Cardiac septum (tissue), 1 donor: Measurements from ENCODE around the gene MKKS. TPM values are rescaled to one million over a fixed set of nuclear protein-coding genes. Genes with fewer than 3 reads are reported as not detected.

Experiments used
- DNase-seq: peaks from one replicate; pipeline ENCODE4 v3.0.0-alpha.2; 2020; ENCODE audit warnings: low spot score
- intact Hi-C: fragments of 100-400 bp; cut with DNase I; formaldehyde crosslinking; loops from one replicate; pipeline ENCODE4 v1.14.0; 2022
- long read RNA-seq: library from polyadenylated mRNA; unstranded; transcript quantifications from one replicate; pipeline ENCODE4 v2.0.0, GENCODE V29; 2021
- total RNA-seq: library from RNA; stranded (reverse); fragmentation: NEBNext Ultra II Directional; extraction: Animal tissue kit (Norgen Biotek cat#: 25700); gene quantifications from one replicate; pipeline ENCODE4 v1.2.1, GENCODE V29; 2021
- donor health status: DM: no; HTN: no; CAD: no.

Gene MKKS
- total RNA-seq, result 15.9 TPM
- long read RNA-seq, full-length matches to known transcripts, result 60 of 94 reads
- long read RNA-seq, partial matches to known transcripts, result 26 of 94 reads
- long read RNA-seq, other reads (novel, unspliced or antisense), result 8 of 94 reads

- intact Hi-C loops, result loop anchor here (5.0 to 10.0 kb wide), 2 partner anchors 342 to 841 kb away; no protein-coding TSS in a partner anchor
- peak; percentile 94 for DNase-seq
These were observed at the start of gene MKKS for GRCh38 chr20:10433623-10434466. TSS of gene MKKS (minus strand) at chr20:10434222. CDS start at chr20:10413514, 20,708 bp downstream.

- intact Hi-C loops, result no loop called here
- no peak for DNase-seq
These were observed 49.7 kb upstream of the MKKS start for GRCh38 chr20:10483691-10484090.

GRCh38 chr20:10481676-10482075 is 47.7 kb upstream of the MKKS start:
- intact Hi-C loops, result no loop called here
- DNase-seq, result no peak

DNA sequence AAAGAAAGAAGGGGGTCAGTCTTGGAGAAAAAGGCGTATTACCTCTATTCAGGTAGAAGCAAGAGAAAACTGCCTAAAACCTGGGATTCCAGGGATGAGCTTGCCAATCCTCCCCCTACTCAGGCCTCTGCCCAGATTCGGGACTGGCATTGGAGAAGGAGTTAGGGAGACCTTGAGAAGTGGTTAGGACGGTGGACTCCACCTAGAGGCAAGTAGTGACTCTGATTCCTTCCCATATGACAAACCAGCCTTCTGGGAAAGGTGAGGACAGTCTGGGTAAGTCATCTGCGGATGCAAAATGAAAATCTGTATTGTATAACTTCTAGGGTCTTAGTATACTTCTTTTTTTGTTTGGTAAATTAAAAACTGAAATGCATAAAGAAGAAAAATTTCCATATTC is 44.9 kb upstream of the MKKS start:
- intact Hi-C loops, result loop anchor here (10.0 kb wide), 1 partner anchor 186 kb away; no protein-coding TSS in a partner anchor
- no peak for DNase-seq

GRCh38 chr20:10478205-10478604 is 44.2 kb upstream of the MKKS start:
- intact Hi-C loops, result loop anchor here (10.0 kb wide), 1 partner anchor 187 kb away; no protein-coding TSS in a partner anchor
- no peak for DNase-seq

DNA sequence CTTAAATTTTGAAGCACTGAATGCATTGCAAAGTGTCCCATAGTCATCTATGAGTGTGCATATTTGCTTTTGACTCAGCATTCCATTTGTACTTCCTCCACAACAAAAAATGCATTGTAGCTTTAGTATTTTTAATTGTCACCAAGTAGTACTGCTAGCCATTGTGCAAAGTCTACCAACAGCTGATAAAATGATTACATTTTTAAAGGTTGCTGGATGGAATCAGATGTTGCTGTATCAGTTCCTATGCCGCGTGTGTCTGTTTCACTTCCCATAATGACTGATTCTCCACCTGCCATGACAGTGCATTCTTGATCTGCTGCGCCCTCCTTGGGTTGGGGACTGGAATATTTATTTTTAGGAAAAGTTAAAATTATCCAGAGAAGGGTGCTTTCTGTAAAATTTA is 42.3 kb upstream of the MKKS start:
- no peak for DNase-seq
- intact Hi-C loops, result loop anchor here (10.0 kb wide), 1 partner anchor 188 kb away; no protein-coding TSS in a partner anchor

DNA sequence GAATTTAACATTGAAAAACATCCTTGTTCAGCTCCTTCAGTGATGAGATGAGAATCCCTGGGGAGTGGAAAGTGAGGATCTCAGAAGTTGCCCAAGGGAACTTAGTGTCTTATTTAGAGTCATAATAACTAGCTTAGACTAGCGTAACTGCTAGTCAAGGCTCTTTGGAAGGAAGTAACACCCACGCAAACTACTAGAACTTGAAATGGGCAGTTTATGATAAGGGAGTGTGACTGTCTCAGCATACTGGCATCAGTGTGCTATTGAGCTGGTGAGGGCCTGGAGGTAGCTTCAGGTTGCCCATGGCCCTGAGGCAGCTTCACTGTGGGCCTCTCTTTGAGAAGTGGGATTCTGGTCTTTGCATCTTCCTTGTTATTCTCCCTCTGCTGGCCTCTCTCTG is 41.2 kb upstream of the MKKS start:
- intact Hi-C loops, result loop anchor here (10.0 kb wide), 1 partner anchor 190 kb away; no protein-coding TSS in a partner anchor

DNA sequence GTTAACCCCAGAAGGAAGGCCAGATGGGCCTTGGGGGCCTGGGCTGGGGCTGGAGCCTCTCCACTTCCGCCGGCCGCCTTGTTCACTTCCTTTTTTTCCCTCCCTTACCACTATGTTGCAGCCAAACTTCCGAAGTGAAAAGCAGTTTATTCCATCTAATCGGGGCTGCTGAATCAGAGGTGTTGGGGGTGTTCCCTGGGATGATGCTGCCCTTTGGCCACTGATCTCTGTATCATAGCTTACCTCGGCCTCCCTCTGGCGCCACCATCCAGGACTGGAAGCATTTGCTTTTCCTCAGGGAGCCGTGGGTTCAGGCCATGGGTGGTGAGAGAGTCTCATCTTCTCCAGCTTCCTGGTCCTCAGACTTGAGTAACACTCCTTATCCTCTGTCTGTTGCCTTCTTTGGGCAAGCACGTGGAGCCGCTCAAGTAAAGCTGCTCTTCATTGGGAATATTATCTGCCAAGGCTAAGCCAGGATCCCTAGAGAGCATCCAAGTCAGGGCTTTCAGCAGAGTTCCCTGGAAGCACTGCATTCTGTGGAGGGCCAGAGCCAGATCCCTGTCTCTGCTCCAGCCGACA is 40.7 kb upstream of the MKKS start:
- DNase-seq, result peak; percentile 81
- intact Hi-C loops, result loop anchor here (10.0 kb wide), 1 partner anchor 190 kb away; no protein-coding TSS in a partner anchor

More for the DNA sequence above, 41.2 kb upstream of the MKKS start:
- DNase-seq, result no peak

- intact Hi-C loops, result loop anchor here (10.0 kb wide), 1 partner anchor 192 kb away; no protein-coding TSS in a partner anchor
- no peak for DNase-seq
These were observed 38.8 kb upstream of the MKKS start for GRCh38 chr20:10472871-10473270.

- no peak for DNase-seq
- intact Hi-C loops, result loop anchor here (10.0 kb wide), 1 partner anchor 195 kb away; no protein-coding TSS in a partner anchor
These were observed 36.3 kb upstream of the MKKS start for GRCh38 chr20:10470276-10470675.

GRCh38 chr20:10469599-10469998 is 35.6 kb upstream of the MKKS start:
- DNase-seq, result no peak

DNA sequence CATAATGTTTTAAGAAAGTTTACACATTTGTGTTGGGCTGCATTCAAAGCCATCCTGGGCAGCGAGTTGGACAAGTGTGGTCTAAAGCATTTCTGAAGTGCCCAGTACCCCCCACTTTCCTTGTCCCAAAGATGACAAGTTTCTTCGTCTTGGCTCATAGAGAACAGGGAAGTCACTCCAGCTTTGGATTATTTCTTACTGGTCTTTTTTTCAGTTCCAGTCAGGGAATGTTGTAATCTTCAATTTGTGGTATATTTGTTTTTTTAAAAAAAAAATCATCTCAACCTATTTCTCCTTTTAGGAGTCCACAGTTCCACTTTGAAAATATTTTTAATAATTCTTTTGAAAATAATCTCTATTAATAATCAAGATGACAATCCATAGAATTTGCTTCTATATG is 35.0 kb upstream of the MKKS start:
- intact Hi-C loops, result loop anchor here (2.0 to 5.0 kb wide), 3 partner anchors 78 to 1076 kb away; no protein-coding TSS in a partner anchor
- DNase-seq, result no peak

More at GRCh38 chr20:10469599-10469998, 35.6 kb upstream of the MKKS start:
- intact Hi-C loops, result loop anchor here (2.0 to 5.0 kb wide), 3 partner anchors 78 to 1075 kb away; no protein-coding TSS in a partner anchor

DNA sequence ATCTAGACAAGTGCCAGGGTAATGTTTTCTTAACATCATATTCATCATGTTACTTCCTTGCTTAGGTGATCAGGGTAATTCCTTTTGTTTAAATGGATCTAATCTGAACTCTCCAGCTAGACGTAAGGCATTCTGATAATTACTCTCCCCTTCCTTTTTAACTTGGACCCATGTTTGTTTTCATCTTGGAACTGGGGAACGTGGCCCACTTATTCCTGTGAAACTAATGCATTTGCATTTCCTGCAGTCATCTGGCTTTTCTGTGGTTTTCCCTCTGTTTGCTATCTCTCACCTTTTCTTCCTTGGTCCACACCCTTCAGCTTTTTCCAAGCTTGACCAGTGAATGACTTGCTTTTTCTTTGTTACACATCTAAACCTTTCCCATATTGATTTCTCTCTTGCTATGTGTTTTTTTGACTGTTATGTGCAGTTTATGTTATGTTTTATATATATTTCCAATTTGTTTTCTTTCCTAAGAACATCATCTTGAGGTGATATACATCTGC is 34.4 kb upstream of the MKKS start:
- no peak for DNase-seq

GRCh38 chr20:10467681-10468339 is 33.8 kb upstream of the MKKS start:
- intact Hi-C loops, result loop anchor here (2.0 to 5.0 kb wide), 3 partner anchors 79 to 1077 kb away; no protein-coding TSS in a partner anchor
- no peak for DNase-seq

More for the DNA sequence above, 34.4 kb upstream of the MKKS start:
- intact Hi-C loops, result loop anchor here (2.0 to 5.0 kb wide), 3 partner anchors 79 to 1076 kb away; no protein-coding TSS in a partner anchor

DNA sequence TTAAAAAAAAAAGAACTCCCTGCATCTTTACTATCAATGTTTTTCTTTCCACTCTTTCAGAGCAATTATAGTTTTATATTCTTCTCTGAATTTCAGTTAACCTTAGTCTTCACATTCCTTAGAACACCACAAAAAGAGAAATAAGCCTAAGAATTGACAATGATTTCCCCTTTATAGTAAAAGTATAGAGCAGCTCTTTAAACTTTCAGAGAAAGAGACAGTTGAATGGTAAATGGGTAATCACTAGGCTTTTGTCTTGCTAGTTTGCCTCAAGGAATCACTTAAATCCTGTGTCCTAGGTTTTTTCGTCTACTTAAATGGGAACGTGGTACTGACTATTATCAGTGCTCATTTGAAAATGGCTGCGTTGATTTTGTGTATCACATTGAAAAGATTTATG is 32.8 kb upstream of the MKKS start:
- no peak for DNase-seq
- intact Hi-C loops, result loop anchor here (5.0 kb wide), 2 partner anchors 80 to 800 kb away; no protein-coding TSS in a partner anchor

GRCh38 chr20:10466325-10466724 is 32.3 kb upstream of the MKKS start:
- DNase-seq, result no peak
- intact Hi-C loops, result loop anchor here (5.0 kb wide), 2 partner anchors 81 to 801 kb away; no protein-coding TSS in a partner anchor

DNA sequence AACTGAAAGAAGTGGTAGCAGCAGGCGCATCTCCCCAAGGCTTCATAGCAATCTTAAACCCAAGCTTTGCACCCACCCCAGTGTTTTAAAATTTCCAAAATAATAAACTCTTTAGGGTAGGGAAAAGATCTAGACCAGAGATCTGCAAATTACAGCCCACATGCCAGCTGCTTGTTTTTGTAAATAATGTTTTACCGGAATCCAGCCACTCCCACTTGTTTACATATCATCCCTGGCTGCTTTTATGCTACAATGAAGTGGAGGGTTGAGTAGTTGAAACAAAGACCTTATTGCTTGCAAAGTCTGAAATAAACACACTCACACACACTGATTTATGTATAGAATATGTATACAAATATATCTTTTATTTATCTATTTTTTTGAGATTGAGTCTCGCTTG is 31.1 kb upstream of the MKKS start:
- DNase-seq, result no peak
- intact Hi-C loops, result loop anchor here (5.0 kb wide), 2 partner anchors 82 to 802 kb away; no protein-coding TSS in a partner anchor

- intact Hi-C loops, result no loop called here
- DNase-seq, result no peak
These were observed 29.6 kb upstream of the MKKS start for GRCh38 chr20:10463622-10464021.

DNA sequence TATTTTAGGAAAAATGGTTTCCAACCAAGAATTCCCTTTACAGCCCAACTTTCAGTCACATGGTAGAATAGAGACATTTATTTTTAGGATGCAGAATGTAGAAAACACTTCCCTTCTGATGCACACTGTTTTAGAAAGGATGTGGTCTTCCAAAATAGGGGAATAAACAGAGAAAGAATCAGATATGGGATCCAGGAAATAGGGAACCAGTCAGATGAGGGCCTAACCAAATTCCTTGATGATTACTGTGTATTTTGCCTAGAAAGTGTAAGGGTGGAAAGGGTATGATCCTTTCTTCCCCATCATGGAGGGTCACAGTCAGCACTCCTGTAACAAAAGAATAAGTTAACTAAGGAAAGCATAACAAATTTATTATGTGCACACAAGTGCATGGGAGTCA is 28.5 kb upstream of the MKKS start:
- intact Hi-C loops, result no loop called here

More for the DNA sequence above, 28.5 kb upstream of the MKKS start:
- DNase-seq, result no peak
